ENCODE measurements around the gene AUTS2. TPM values are rescaled to one million over a fixed set of nuclear protein-coding genes. Genes with fewer than 3 reads are reported as not detected.

Gene AUTS2
- total RNA-seq, 1 experiment from 2014 or later = 256 TPM

DNA sequence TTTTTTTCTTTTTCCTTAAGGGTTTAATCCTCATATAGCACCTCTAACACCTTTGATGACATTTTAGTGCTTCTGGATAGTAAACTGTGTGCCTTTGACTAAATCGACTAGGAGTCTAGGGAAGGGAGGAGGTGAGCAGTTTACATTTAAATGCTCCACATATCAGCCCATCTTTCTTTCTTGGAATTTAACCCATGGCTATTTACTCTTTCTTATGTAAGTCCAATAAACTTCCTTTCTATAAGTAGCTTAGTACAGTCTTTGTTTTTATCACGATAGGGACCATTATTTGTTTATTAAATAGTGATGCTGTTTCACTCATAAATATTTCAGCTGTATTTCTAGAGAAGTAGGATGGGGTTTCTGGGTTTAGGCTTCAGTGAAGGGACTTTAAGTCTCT, 669.9 kb downstream of the AUTS2 start:
- H3K9me3 Mint-ChIP-seq = no peaks in the 10 kb centered on the region

More for the DNA sequence above, 669.9 kb downstream of the AUTS2 start:
- H3K4me1 ChIP-seq (ENCODE audit: insufficient read depth, low read length) = peaks cover 14% of the 10 kb centered on the region; the same call in 1 of the 2 replicates
- H3K23ac ChIP-seq (ENCODE audit: insufficient read length, low read depth, low read length) = no peak overlapping the region
- no peak for DNase-seq
- no peak overlapping the region for H3K56ac ChIP-seq (ENCODE audit: insufficient read length, low read depth, low read length)
- H2BK20ac ChIP-seq (ENCODE audit: low read depth, low read length, poor library complexity, severe bottlenecking) = no peak overlapping the region
- no peak overlapping the region for H3T11ph ChIP-seq (ENCODE audit: low read length)
- H2AK5ac ChIP-seq (ENCODE audit: insufficient read length, low read length) = no peak overlapping the region
- no peaks in the 10 kb centered on the region for H4K20me1 ChIP-seq (ENCODE audit: control insufficient read depth, insufficient read depth, insufficient read length)
- Mint-ChIP-seq H3K27ac (no peak overlapping the region), H3K4me3 (no peak overlapping the region), H3K36me3 (ENCODE audit: insufficient read depth in 1 of 3, low read depth in 3 of 3) (no peaks in the 10 kb centered on the region), H3K4me1 (peaks cover 41 to 43% of the 10 kb centered on the region in 2 experiments), H3K27me3 (ENCODE audit: low read depth) (no peaks in the 10 kb centered on the region)
- no peaks in the 10 kb centered on the region for H3K23me2 ChIP-seq (ENCODE audit: insufficient read length, low read depth, low read length, poor library complexity, severe bottlenecking)
- H2BK12ac ChIP-seq (ENCODE audit: insufficient read length, low read depth, low read length) = no peak overlapping the region
- H2BK120ac ChIP-seq (ENCODE audit: low read depth, low read length, poor library complexity, severe bottlenecking) = no peak overlapping the region
- WGBS (ENCODE audit: extremely low coverage, insufficient read length, low lambda C conversion rate) = no CpG with 5 or more reads among the region's 2 CpGs
- H4K91ac ChIP-seq (ENCODE audit: insufficient read length, low read depth, low read length) = no peak overlapping the region
- H3K9me3 ChIP-seq (ENCODE audit: control insufficient read depth, low read depth, low read length) = no peaks in the 10 kb centered on the region
- no peak overlapping the region for H3K27ac ChIP-seq (ENCODE audit: insufficient read length, low read depth, low read length)
- no peaks in the 10 kb centered on the region for H3K27me3 ChIP-seq (ENCODE audit: insufficient read depth, low read length)
- no peaks in the 10 kb centered on the region for H3K79me2 ChIP-seq (ENCODE audit: insufficient read depth, low read length)
- H3K18ac ChIP-seq (ENCODE audit: insufficient read length, low read depth, low read length) = no peak overlapping the region
- H2BK15ac ChIP-seq (ENCODE audit: low read depth, low read length) = no peak overlapping the region
- H3K4ac ChIP-seq (ENCODE audit: low read depth, low read length) = no peak overlapping the region
- no peaks in the 10 kb centered on the region for H3K79me1 ChIP-seq (ENCODE audit: insufficient read depth, low read depth, low read length, poor library complexity, severe bottlenecking)
- no peak for TF ChIP-seq CTCF (conservative IDR thresholded peaks at IDR 0.05)
- no peak overlapping the region for H4K8ac ChIP-seq (replicated peaks; ENCODE audit: insufficient read length, low read depth, low read length)
- no peak overlapping the region for H4K5ac ChIP-seq (ENCODE audit: insufficient read length, low read depth, low read length)
- H3K4me2 ChIP-seq (ENCODE audit: insufficient read depth, insufficient read length, low read length) = no peak overlapping the region
- no peak overlapping the region for H3K14ac ChIP-seq (ENCODE audit: insufficient read depth, low read length)
- no peak overlapping the region for H2BK5ac ChIP-seq (ENCODE audit: insufficient read length, low read length)
- no peak overlapping the region for H3K9ac ChIP-seq (ENCODE audit: extremely low read depth, insufficient read length, low read length)
- no peak overlapping the region for H2AFZ ChIP-seq (ENCODE audit: low read length)

Measured in H9 (cell line).